HG03095 (cell line): ENCODE measurements around the gene PCDHGA2.
"Not testable (repeated sequence)": the region's sequence is repeated elsewhere in the genome, so short reads cannot be mapped to it uniquely, and the experiment has no call there.

Source experiments
- ATAC-seq: cut with Tn5 transposase; IDR thresholded peaks from one replicate; pipeline ENCODE4 v1.9.1; 2021; ENCODE audit warnings: moderate library complexity; ENCODE audit not compliant: unreplicated experiment

PCDHGA2 gene

GRCh38 chr5:141382469-141383294, 44.1 kb downstream of the PCDHGA2 start, which contains the start of gene PCDHGA7:
TSS of gene PCDHGA7 (plus strand) at chr5:141382742. CDS start at chr5:141382900, 158 bp downstream.
- no peak for ATAC-seq

DNA sequence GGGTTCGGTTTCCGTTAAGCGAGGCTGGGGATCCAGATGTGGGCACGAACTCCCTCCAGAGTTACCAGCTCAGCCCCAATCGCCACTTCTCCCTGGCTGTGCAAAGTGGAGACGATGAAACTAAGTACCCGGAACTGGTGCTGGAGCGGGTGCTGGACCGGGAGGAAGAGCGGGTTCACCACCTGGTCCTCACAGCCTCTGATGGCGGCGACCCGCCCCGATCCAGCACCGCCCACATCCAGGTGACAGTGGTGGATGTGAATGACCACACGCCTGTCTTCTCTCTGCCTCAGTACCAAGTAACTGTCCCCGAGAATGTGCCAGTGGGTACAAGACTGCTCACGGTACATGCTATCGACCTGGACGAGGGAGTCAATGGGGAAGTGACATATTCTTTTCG, 44.8 kb downstream of the PCDHGA2 start:
- ATAC-seq = no peak

DNA sequence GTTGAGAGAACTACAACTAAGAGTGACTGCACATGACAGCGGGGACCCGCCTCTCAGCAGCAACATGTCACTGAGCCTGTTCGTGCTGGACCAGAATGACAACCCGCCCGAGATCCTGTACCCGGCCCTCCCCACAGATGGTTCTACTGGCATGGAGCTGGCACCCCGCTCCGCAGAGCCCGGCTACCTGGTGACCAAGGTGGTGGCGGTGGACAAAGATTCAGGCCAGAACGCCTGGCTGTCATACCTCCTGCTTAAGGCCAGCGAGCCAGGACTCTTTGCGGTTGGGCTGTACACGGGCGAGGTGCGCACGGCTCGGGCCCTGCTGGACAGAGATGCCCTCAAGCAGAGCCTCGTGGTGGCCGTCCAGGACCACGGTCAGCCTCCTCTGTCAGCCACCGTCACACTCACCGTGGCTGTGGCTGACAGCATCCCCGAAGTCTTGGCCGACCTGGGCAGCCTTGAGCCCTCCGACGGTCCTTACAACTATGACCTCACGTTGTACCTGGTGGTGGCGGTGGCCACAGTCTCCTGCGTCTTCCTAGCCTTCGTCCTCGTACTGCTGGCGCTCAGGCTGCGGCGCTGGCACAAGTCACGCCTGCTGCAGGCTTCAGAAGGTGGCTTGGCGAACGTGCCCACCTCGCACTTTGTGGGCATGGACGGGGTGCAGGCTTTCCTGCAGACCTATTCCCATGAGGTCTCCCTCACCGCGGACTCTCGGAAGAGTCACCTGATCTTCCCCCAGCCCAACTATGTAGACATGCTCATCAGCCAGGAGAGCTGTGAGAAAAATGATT, 46.1 kb downstream of the PCDHGA2 start:
- ATAC-seq = no peak

DNA sequence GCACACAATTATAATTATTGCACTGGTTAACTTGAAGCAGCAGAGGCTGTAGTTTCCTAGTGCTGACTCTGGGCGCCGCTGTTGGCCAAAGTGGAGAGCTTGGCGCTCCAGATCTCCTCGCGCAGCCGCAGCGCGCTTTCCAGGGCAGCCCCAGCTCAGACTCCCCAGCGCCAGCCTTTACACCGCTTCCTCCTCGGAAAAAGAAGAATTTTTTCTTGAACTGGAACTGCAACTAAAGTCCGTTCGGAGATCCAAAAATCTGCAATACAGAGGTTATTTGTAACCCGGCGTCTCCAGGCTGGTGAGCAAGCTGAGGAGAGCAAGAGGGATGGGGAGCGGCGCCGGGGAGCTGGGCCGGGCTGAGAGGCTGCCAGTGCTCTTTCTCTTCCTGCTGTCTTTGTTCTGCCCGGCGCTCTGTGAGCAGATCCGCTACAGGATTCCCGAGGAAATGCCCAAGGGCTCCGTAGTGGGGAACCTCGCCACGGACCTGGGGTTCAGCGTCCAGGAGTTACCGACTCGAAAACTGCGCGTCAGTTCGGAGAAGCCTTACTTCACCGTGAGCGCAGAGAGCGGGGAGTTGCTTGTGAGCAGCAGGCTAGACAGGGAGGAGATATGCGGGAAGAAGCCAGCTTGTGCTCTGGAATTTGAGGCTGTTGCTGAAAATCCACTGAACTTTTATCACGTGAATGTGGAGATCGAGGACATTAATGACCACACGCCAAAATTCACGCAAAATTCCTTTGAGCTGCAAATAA, 49.2 kb downstream of the PCDHGA2 start, which contains the start of gene PCDHGB4:
Gene PCDHGB4, plus strand, starts transcription at position 142 of the 755 bp plus-strand sequence. Its CDS starts 187 bp downstream, at position 329.
- not testable (repeated sequence) for ATAC-seq

DNA sequence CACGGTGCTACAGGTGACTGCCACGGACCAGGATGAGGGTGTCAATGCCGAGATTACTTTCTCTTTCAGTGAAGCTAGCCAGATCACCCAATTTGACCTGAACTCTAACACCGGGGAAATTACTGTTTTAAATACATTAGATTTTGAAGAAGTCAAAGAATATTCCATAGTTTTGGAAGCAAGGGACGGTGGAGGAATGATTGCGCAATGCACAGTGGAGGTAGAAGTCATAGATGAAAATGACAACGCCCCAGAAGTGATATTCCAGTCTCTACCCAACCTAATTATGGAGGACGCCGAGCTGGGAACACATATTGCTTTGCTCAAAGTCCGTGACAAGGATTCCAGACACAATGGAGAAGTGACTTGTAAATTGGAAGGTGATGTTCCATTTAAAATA, 50.1 kb downstream of the PCDHGA2 start:
- ATAC-seq = no peak

DNA sequence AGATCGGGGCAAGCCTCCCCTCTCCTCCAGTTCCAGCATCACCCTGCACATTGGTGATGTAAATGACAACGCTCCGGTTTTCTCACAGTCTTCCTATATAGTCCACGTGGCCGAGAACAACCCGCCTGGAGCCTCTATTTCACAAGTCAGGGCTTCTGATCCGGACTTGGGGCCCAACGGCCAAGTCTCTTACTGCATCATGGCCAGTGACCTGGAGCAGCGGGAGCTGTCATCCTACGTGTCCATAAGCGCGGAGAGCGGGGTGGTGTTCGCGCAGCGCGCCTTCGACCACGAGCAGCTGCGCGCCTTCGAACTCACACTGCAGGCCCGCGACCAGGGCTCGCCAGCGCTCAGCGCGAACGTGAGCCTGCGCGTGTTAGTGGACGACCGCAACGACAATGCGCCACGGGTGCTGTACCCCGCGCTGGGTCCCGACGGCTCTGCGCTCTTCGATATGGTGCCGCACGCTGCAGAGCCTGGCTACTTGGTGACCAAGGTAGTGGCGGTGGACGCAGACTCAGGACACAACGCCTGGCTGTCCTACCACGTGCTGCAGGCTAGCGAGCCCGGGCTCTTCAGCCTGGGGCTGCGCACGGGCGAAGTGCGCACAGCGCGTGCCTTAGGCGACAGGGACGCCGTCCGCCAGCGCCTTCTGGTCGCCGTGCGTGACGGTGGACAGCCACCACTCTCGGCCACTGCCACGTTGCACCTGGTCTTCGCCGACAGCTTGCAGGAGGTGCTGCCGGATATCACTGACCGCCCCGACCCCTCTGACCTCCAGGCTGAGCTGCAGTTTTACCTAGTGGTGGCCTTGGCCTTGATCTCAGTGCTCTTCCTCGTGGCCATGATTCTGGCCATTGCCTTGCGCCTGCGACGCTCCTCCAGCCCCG, 50.8 kb downstream of the PCDHGA2 start:
- no peak for ATAC-seq

DNA sequence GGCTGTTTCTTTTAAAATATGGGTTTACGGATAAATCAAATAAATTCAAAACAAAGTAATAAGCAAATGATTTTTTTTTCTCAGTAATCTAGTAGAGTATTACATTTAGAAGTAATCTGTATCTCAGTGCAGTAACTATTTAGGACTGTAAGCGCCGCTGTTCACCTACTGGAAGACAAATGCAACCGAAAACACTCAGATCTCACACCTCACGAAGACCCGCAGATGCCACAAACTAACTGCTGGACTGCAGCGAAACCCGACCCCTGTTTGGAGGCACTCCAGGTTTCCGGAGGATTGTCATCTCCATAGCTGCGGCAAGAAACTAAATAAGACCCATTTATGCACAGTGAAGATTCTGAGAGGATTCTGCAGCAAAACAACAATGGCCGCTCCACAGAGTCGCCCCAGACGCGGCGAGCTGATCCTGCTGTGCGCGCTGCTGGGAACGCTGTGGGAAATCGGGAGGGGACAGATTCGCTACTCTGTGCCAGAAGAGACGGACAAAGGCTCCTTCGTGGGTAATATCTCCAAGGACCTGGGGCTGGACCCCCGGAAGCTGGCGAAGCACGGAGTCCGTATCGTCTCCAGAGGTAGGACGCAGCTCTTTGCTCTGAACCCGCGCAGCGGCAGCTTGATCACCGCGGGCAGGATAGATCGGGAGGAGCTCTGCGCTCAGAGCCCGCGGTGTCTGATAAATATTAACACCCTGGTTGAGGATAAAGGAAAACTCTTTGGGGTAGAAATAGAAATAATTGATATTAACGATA, 54.1 kb downstream of the PCDHGA2 start, which contains the start of gene PCDHGA8:
Gene PCDHGA8, plus strand, starts transcription at position 205 of the 770 bp plus-strand sequence. Its CDS starts 181 bp downstream, at position 386.
- ATAC-seq = no peak
